Neuronal stem cell (in vitro differentiated cells): ENCODE measurements around the gene CLCN6.

ENCODE experiments used
- DNase-seq: peaks from one replicate; pipeline ENCODE4 v3.0.0-alpha.2; 2013; ENCODE audit warnings: low spot score
- H2AFZ ChIP-seq: one replicate; pipeline ENCODE4 v1.6.1; 2013; ENCODE audit warnings: mild to moderate bottlenecking, low read length, inconsistent platforms
- H2AK5ac ChIP-seq: 2 replicates; pipeline ENCODE4 v1.6.1; 2013; ENCODE audit warnings: low read depth, mild to moderate bottlenecking, inconsistent platforms, low read length, moderate library complexity, mixed read lengths
- H2BK120ac ChIP-seq: 2 replicates; pipeline ENCODE4 v1.6.1; 2013; ENCODE audit warnings: low read depth, mild to moderate bottlenecking, inconsistent platforms, low read length, moderate library complexity, mixed read lengths
- H2BK12ac ChIP-seq: one replicate; pipeline ENCODE4 v1.6.1; 2013; ENCODE audit warnings: low read length, inconsistent platforms
- H2BK15ac ChIP-seq: 2 replicates; pipeline ENCODE4 v1.6.1; 2013; ENCODE audit warnings: mild to moderate bottlenecking, low read length, inconsistent platforms, mixed read lengths
- H2BK5ac ChIP-seq: one replicate; pipeline ENCODE4 v1.6.1; 2013; ENCODE audit warnings: inconsistent platforms, mild to moderate bottlenecking, low read length, moderate library complexity
- H3K14ac ChIP-seq: one replicate; pipeline ENCODE4 v1.6.1; 2013; ENCODE audit warnings: low read length, inconsistent platforms
- H3K18ac ChIP-seq: 2 replicates; pipeline ENCODE4 v1.6.1; 2013; ENCODE audit warnings: low read length, inconsistent platforms
- H3K23ac ChIP-seq: 2 replicates; pipeline ENCODE4 v1.6.1; 2013; ENCODE audit warnings: low read depth, mild to moderate bottlenecking, mixed read lengths, low read length, inconsistent platforms; ENCODE audit not compliant: poor library complexity
- H3K27ac ChIP-seq: replicated peaks from 3 replicates; pipeline ENCODE4 v1.5.1; 2013; ENCODE audit warnings: low read length, inconsistent platforms
- H3K27me3 ChIP-seq, 3 experiments: 2 replicates each; pipeline ENCODE4 v1.6.1; 2013; ENCODE audit warnings: low read length in 3 of 3, mild to moderate bottlenecking in 2 of 3, inconsistent platforms in 1 of 3, low read depth in 1 of 3, mixed read lengths in 1 of 3, moderate library complexity in 1 of 3; ENCODE audit not compliant: control insufficient read depth in 3 of 3, insufficient read depth in 3 of 3
- H3K36me3 ChIP-seq, 2 donors: replicated peaks in 1 of 2; 2 replicates each; pipeline ENCODE4 v1.6.1; 2013; ENCODE audit warnings: low read length in 2 of 2; ENCODE audit not compliant: control insufficient read depth in 2 of 2, insufficient read depth in 2 of 2
- H3K4ac ChIP-seq: 2 replicates; pipeline ENCODE4 v1.6.1; 2013; ENCODE audit warnings: inconsistent platforms, mild to moderate bottlenecking, low read length, moderate library complexity
- H3K4me1 ChIP-seq, 2 donors: 1 replicate in 1 of 2; 2 replicates in 1 of 2; pipeline ENCODE4 v1.6.1; 2013; ENCODE audit warnings: low read length in 2 of 2, low read depth in 1 of 2; ENCODE audit not compliant: control insufficient read depth in 2 of 2, insufficient read depth in 1 of 2
- H3K4me2 ChIP-seq: one replicate; pipeline ENCODE4 v1.6.1; 2013; ENCODE audit warnings: mild to moderate bottlenecking, low read length, inconsistent platforms; ENCODE audit not compliant: insufficient read depth, poor library complexity, severe bottlenecking
- H3K4me3 ChIP-seq, 2 donors: 2 replicates each; pipeline ENCODE4 v1.5.1; 2013; ENCODE audit warnings: low read length in 2 of 2, mild to moderate bottlenecking in 2 of 2, inconsistent platforms in 1 of 2, moderate library complexity in 1 of 2
- H3K79me1 ChIP-seq: one replicate; pipeline ENCODE4 v1.6.1; 2013; ENCODE audit warnings: low read depth, mild to moderate bottlenecking, inconsistent platforms, low read length, moderate library complexity
- H3K9ac ChIP-seq: one replicate; pipeline ENCODE4 v1.6.1; 2013; ENCODE audit warnings: mild to moderate bottlenecking, low read depth, low read length, inconsistent platforms; ENCODE audit not compliant: poor library complexity
- H3K9me3 ChIP-seq, 2 donors: replicated peaks in 1 of 2; 2 replicates each; pipeline versions ENCODE3 to v1.6.1; 2013; ENCODE audit warnings: low read length in 2 of 2, mild to moderate bottlenecking in 2 of 2, inconsistent platforms in 1 of 2, low read depth in 1 of 2, mixed read lengths in 1 of 2, moderate library complexity in 1 of 2; ENCODE audit not compliant: control insufficient read depth in 2 of 2, insufficient read depth in 1 of 2
- H4K8ac ChIP-seq: one replicate; pipeline ENCODE4 v1.6.1; 2013; ENCODE audit warnings: low read depth, mild to moderate bottlenecking, inconsistent platforms, low read length, moderate library complexity
- H4K91ac ChIP-seq: one replicate; pipeline ENCODE4 v1.6.1; 2013; ENCODE audit warnings: low read length, low read depth, mild to moderate bottlenecking, inconsistent platforms; ENCODE audit not compliant: poor library complexity
- WGBS, 2 donors: extraction: QIAGEN DNeasy Blood & Tissue Kit; methylation state at CpG; one replicate each; pipeline ENCODE4 v1.1.7; 2013; ENCODE audit warnings: missing lambda C conversion rate in 2 of 2, mixed read lengths in 1 of 2; ENCODE audit not compliant: insufficient read length in 2 of 2, insufficient replicate concordance in 1 of 2; ENCODE audit errors: extremely low coverage in 2 of 2; 5-methylcytosine and 5-hydroxymethylcytosine counted together

The CLCN6 gene

DNA sequence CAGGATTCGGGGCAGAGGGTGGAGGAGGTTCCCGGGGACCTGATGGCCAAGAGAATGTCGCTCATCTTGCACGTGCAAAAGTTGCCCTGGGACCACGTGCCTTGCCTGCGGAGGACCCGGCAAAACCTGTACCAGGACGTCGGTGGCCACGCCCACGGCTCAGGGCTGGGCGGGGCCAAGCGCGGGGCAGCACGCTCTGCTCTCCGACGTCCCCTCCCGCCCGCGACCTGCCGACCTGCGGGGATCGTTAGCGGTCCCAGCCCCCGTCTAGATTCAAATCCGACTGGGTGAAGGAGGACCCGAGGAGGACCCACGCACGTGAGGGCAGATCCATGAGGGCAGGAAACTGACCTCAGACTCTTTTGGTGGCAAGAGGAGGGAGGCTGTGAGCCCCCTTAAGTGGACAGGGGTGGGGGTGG is 44.0 kb upstream of the CLCN6 start, which contains the start of gene C1orf167:
C1orf167 (plus strand) TSS at position 206 of the 419 bp plus-strand sequence. CDS start 2,208 bp downstream, outside the sequence.
- Histone ChIP-seq H2BK120ac (no peak within 1 kb of the TSS), H3K4me3 (peak within 1 kb of the TSS in 1 of 2 donors; percentile 22), H2BK15ac (peak within 1 kb of the TSS; percentile 91)

DNA sequence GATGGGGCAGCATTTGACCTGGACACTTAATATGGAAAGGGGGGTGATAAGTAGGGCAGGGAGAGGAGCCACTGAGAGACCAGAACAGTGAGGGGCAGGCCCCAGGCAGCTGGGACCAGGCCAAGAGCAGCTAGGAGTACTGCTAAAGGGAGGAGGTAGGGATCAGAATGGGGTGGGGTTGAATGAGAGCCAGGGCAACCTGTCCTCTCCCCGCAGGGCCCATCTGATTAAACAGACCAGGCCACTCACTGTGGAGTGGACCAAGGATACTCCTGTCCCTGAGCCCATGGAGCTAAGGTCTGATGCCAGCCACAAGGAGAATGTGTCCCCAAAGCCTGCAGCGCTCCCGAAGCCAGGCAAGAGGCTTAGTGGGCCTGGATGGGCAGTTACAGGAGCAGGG is 41.9 kb upstream of the CLCN6 start:
- peak overlapping the region; percentile 42 for H2BK5ac ChIP-seq
- peaks cover 2 to 69% (median 8%) of the 10 kb centered on the region in 3 experiments for H3K27me3 ChIP-seq
- H3K14ac ChIP-seq = no peak overlapping the region
- H3K4me2 ChIP-seq = no peak overlapping the region
- no peak overlapping the region for H2AFZ ChIP-seq
- no CpG with 5 or more reads among the region's 3 CpGs for WGBS, 2 donors
- H2BK12ac ChIP-seq = no peak overlapping the region
- peaks cover 0 to 6% of the 10 kb centered on the region in 2 donors for H3K4me1 ChIP-seq
- H3K18ac ChIP-seq = peak overlapping the region; percentile 68
- H3K27ac ChIP-seq = no peak overlapping the region
- H2AK5ac ChIP-seq = peak overlapping the region; percentile 94
- H3K4me3 ChIP-seq = no peak overlapping the region
- H4K8ac ChIP-seq = no peak overlapping the region
- no peak for DNase-seq
- no peaks in the 10 kb centered on the region for H3K36me3 ChIP-seq
- peak overlapping the region; percentile 18 for H3K9ac ChIP-seq
- peak overlapping the region; percentile 12 for H3K4ac ChIP-seq
- H2BK15ac ChIP-seq = peak overlapping the region; percentile 79
- H3K79me1 ChIP-seq = no peaks in the 10 kb centered on the region
- H3K23ac ChIP-seq = no peak overlapping the region
- H3K9me3 ChIP-seq = peaks cover 0 to 3% of the 10 kb centered on the region in 2 donors
- H4K91ac ChIP-seq = peak overlapping the region; percentile 27
- H2BK120ac ChIP-seq = no peak overlapping the region

More for the DNA sequence above, 44.0 kb upstream of the CLCN6 start, which contains the start of gene C1orf167:
- Histone ChIP-seq H3K27me3 (peaks cover 2 to 61% (median 8%) of the 10 kb centered on the region in 3 experiments), H2BK12ac (peak within 1 kb of the TSS; percentile 94), H3K23ac (peak within 1 kb of the TSS; percentile 81), H3K4me1 (peaks cover 0 to 6% of the 10 kb centered on the region in 2 donors), H3K18ac (peak within 1 kb of the TSS; percentile 91), H3K9ac (peak within 1 kb of the TSS; percentile 65), H3K14ac (peak within 1 kb of the TSS; percentile 63), H2AFZ (peak within 1 kb of the TSS; percentile 75), H3K4me2 (peak within 1 kb of the TSS; percentile 44), H3K79me1 (no peaks in the 10 kb centered on the region), H3K27ac (no peak within 1 kb of the TSS), H3K9me3 (peaks cover 0 to 3% of the 10 kb centered on the region in 2 donors), H4K91ac (peak within 1 kb of the TSS; percentile 43), H2AK5ac (peak within 1 kb of the TSS; percentile 71), H2BK5ac (no peak within 1 kb of the TSS), H3K4ac (peak within 1 kb of the TSS; percentile 27), H4K8ac (no peak within 1 kb of the TSS), H3K36me3 (no peaks in the 10 kb centered on the region)
- no CpG with 5 or more reads among the region's 29 CpGs for WGBS, 2 donors
- DNase-seq = no peak

DNA sequence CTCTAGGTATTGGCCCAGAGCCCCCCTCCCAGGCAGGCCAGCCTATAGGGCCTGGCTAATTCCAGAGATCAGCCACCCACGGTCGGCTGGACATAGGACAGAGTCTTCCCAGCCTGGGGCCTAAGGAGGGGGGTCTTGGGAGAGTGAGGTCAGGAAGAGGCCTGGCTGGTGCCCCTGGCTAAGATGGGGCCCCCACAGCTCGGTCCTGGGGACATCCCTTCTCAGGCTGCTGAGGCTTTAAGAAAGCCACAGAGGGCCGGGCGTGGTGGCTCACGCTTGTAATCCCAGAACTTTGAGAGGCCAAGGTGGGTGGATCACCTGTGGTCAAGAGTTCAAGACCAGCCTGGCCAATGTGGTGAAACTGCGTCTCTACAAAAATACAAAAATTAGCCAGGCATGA is 41.5 kb upstream of the CLCN6 start:
- peak overlapping the region; percentile 79 for H2BK15ac ChIP-seq
- H3K4me3 ChIP-seq = no peak overlapping the region
- H2BK12ac ChIP-seq = no peak overlapping the region
- no peaks in the 10 kb centered on the region for H3K79me1 ChIP-seq
- H3K14ac ChIP-seq = no peak overlapping the region
- no peak overlapping the region for H2BK120ac ChIP-seq
- no CpG with 5 or more reads among the region's 7 CpGs for WGBS, 2 donors
- no peak overlapping the region for H4K8ac ChIP-seq
- no peak overlapping the region for H3K23ac ChIP-seq
- peak overlapping the region; percentile 27 for H4K91ac ChIP-seq
- H3K9ac ChIP-seq = no peak overlapping the region
- H3K4me2 ChIP-seq = no peak overlapping the region
- H3K27me3 ChIP-seq = peaks cover 2 to 69% (median 8%) of the 10 kb centered on the region in 3 experiments
- no peak overlapping the region for H3K4ac ChIP-seq
- DNase-seq = no peak
- peaks cover 0 to 3% of the 10 kb centered on the region in 2 donors for H3K9me3 ChIP-seq
- no peak overlapping the region for H3K27ac ChIP-seq
- H3K18ac ChIP-seq = peak overlapping the region; percentile 68
- peak overlapping the region; percentile 42 for H2BK5ac ChIP-seq
- H2AFZ ChIP-seq = no peak overlapping the region
- peaks cover 0 to 6% of the 10 kb centered on the region in 2 donors for H3K4me1 ChIP-seq
- H2AK5ac ChIP-seq = peak overlapping the region; percentile 94
- H3K36me3 ChIP-seq = no peaks in the 10 kb centered on the region

DNA sequence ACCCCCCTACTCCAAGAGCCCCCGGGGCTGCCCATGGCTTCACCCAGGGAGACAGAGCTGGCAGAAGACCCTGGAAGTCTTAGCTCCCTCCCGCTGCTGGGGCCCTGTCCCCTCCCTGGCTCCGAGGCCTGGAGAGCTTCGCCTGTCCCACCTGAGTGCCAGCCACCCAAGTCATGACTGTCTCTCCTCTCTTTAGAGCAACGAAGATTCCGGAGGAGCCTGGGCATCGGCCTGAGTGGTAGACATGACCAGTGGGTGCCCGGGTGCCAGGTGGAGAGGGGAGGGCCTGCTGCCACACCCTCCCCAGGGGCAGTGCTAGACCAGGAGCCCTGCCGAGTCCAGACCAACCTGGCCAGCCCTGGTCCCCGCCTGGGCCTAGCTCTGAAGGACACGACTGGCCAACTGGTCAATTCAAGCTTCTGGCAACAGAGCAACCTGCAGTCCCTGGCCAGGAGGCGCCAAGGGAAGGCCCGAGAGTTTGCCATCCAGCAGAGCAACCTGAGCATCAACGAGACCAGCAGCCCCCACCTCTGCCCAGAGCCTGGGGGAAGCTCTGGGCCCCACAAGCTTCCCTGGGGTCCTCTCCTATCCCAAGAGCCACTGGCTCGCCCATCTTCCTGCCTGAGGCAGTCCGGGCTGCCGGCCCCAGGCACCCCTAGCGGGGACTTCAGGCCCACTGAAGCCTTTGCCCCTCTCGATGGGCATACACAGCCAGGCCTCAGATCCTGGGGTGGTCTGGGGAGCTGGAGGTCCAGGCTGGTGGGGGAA is 40.1 kb upstream of the CLCN6 start:
- Histone ChIP-seq H4K8ac (no peak overlapping the region), H3K14ac (peak overlapping the region; percentile 87), H3K9ac (no peak overlapping the region), H3K4me1 (peaks cover 0 to 6% of the 10 kb centered on the region in 2 donors), H3K4ac (peak overlapping the region; percentile 32), H3K27me3 (peaks cover 2 to 63% (median 8%) of the 10 kb centered on the region in 3 experiments), H2AK5ac (peak overlapping the region; percentile 90), H3K4me3 (no peak overlapping the region), H2AFZ (peak overlapping the region; percentile 29), H3K36me3 (no peaks in the 10 kb centered on the region), H3K23ac (no peak overlapping the region), H3K4me2 (no peak overlapping the region), H3K27ac (no peak overlapping the region), H3K18ac (peak overlapping the region; percentile 85), H2BK12ac (peak overlapping the region; percentile 58), H2BK5ac (peak overlapping the region; percentile 78), H2BK15ac (peak overlapping the region; percentile 69), H4K91ac (no peak overlapping the region), H3K9me3 (peaks cover 0 to 3% of the 10 kb centered on the region in 2 donors), H3K79me1 (no peaks in the 10 kb centered on the region), H2BK120ac (peak overlapping the region; percentile 47)
- no CpG with 5 or more reads among the region's 19 CpGs for WGBS, 2 donors
- no peak for DNase-seq
